Karpas-422 (cell line): ENCODE data around the gene FAM180A. TPM values are rescaled to one million over a fixed set of nuclear protein-coding genes. Genes with fewer than 3 reads are reported as not detected.
"Not testable (repeated sequence)": the region's sequence is repeated elsewhere in the genome, so short reads cannot be mapped to it uniquely, and the experiment has no call there.

ENCODE experiments used
- DNase-seq: peaks from one replicate; pipeline ENCODE4 v3.0.0-alpha.2; 2015
- H2AFZ ChIP-seq: fragments of 200-600 bp; sonication (generic); 2 replicates; pipeline ENCODE4 v1.6.1; 2014; ENCODE audit warnings: antibody characterized with exemption, low read length, mixed read lengths
- H3K27ac ChIP-seq: fragments of 200-600 bp; sonication (generic); 2 replicates; pipeline ENCODE4 v1.5.1; 2014; ENCODE audit warnings: mild to moderate bottlenecking, low read length, moderate library complexity
- H3K27me3 ChIP-seq: fragments of 200-600 bp; sonication (generic); 2 replicates; pipeline ENCODE4 v1.6.1; 2014; ENCODE audit warnings: low read length, mixed read lengths
- H3K36me3 ChIP-seq: fragments of 200-600 bp; sonication (generic); 2 replicates; pipeline ENCODE4 v1.6.1; 2014; ENCODE audit warnings: low read length, mixed read lengths; ENCODE audit not compliant: insufficient read depth
- H3K4me1 ChIP-seq: fragments of 200-600 bp; sonication (generic); 2 replicates; pipeline ENCODE4 v1.6.1; 2014; ENCODE audit warnings: mild to moderate bottlenecking, low read length, mixed read lengths
- H3K4me2 ChIP-seq: fragments of 200-600 bp; sonication (generic); 2 replicates; pipeline ENCODE4 v1.6.1; 2014; ENCODE audit warnings: low read length, low read depth, mild to moderate bottlenecking; ENCODE audit not compliant: poor library complexity, severe bottlenecking
- H3K4me3 ChIP-seq: fragments of 200-600 bp; sonication (generic); 2 replicates; pipeline ENCODE4 v1.5.1; 2014; ENCODE audit warnings: mild to moderate bottlenecking, antibody characterized with exemption, low read length, mixed read lengths
- H3K79me2 ChIP-seq: fragments of 200-600 bp; sonication (generic); 2 replicates; pipeline ENCODE4 v1.6.1; 2014; ENCODE audit warnings: mild to moderate bottlenecking, low read length, mixed read lengths
- H3K9ac ChIP-seq: fragments of 200-600 bp; sonication (generic); 2 replicates; pipeline ENCODE4 v1.6.0; 2014; ENCODE audit warnings: low read length
- H3K9me2 ChIP-seq: fragments of 200-600 bp; sonication (generic), shearing (Covaris generic); replicated peaks from 2 replicates; pipeline ENCODE4 v1.6.0; 2014; ENCODE audit warnings: mild to moderate bottlenecking, low read length, moderate library complexity; ENCODE audit not compliant: insufficient read depth
- H3K9me3 ChIP-seq: fragments of 300-700, 200-600 bp; sonication (generic); 2 replicates; pipeline ENCODE4 v1.6.1; 2014; ENCODE audit warnings: low read length, mixed read lengths
- H4K20me1 ChIP-seq: fragments of 200-600 bp; sonication (generic); 2 replicates; pipeline ENCODE4 v1.6.1; 2014; ENCODE audit warnings: mild to moderate bottlenecking, antibody characterized with exemption, low read length, low read depth; ENCODE audit not compliant: insufficient read depth
- total RNA-seq: library from RNA; depleted of rRNA; stranded (reverse); fragments of >200 nt; shearing (Covaris generic); gene quantifications from 2 replicates; pipeline ENCODE4 v1.2.3, GENCODE V29; 2014; ENCODE audit warnings: low replicate concordance

The FAM180A gene
- total RNA-seq, 1 experiment from 2014 or later, result not detected

- Histone ChIP-seq H3K4me2 (no peak overlapping the region), H3K4me1 (no peaks in the 10 kb centered on the region), H3K9me2 (no peaks in the 10 kb centered on the region), H3K4me3 (no peak overlapping the region), H4K20me1 (no peaks in the 10 kb centered on the region), H3K9ac (no peak overlapping the region), H3K27ac (no peak overlapping the region), H3K36me3 (no peaks in the 10 kb centered on the region), H3K9me3 (no peaks in the 10 kb centered on the region), H3K27me3 (no peaks in the 10 kb centered on the region), H2AFZ (no peak overlapping the region), H3K79me2 (no peaks in the 10 kb centered on the region)
- DNase-seq, result no peak
Observed at GRCh38 chr7:135704698-135705097, 43.9 kb downstream of the FAM180A start.

- H3K9me2 ChIP-seq, result no peaks in the 10 kb centered on the region
- H3K4me1 ChIP-seq, result no peaks in the 10 kb centered on the region
- peak; percentile 66 for DNase-seq
- H3K27me3 ChIP-seq, result no peaks in the 10 kb centered on the region
- no peak overlapping the region for H3K4me2 ChIP-seq
- no peaks in the 10 kb centered on the region for H3K36me3 ChIP-seq
- H3K79me2 ChIP-seq, result no peaks in the 10 kb centered on the region
- no peaks in the 10 kb centered on the region for H4K20me1 ChIP-seq
- H3K4me3 ChIP-seq, result no peak overlapping the region
- no peak overlapping the region for H3K27ac ChIP-seq
- no peak overlapping the region for H2AFZ ChIP-seq
- no peaks in the 10 kb centered on the region for H3K9me3 ChIP-seq
- no peak overlapping the region for H3K9ac ChIP-seq
Observed at GRCh38 chr7:135704074-135704473, 44.5 kb downstream of the FAM180A start.

- H4K20me1 ChIP-seq, result no peaks in the 10 kb centered on the region
- H3K79me2 ChIP-seq, result no peaks in the 10 kb centered on the region
Observed at GRCh38 chr7:135697276-135698049, 51.1 kb downstream of the FAM180A start.

GRCh38 chr7:135693558-135693957 is 55.1 kb downstream of the FAM180A start:
- Histone ChIP-seq H3K79me2 (no peaks in the 10 kb centered on the region), H4K20me1 (no peaks in the 10 kb centered on the region), H3K4me1 (peaks cover 6% of the 10 kb centered on the region), H3K36me3 (no peaks in the 10 kb centered on the region), H3K9ac (no peak overlapping the region), H2AFZ (no peak overlapping the region), H3K27ac (no peak overlapping the region), H3K9me3 (no peaks in the 10 kb centered on the region), H3K4me2 (no peak overlapping the region), H3K27me3 (no peaks in the 10 kb centered on the region), H3K9me2 (no peaks in the 10 kb centered on the region), H3K4me3 (no peak overlapping the region)
- DNase-seq, result no peak

More at GRCh38 chr7:135697276-135698049, 51.1 kb downstream of the FAM180A start:
- Histone ChIP-seq H3K9me3 (no peaks in the 10 kb centered on the region), H3K27ac (no peak overlapping the region), H3K27me3 (no peaks in the 10 kb centered on the region), H3K4me1 (peaks cover 6% of the 10 kb centered on the region), H2AFZ (no peak overlapping the region), H3K9me2 (no peaks in the 10 kb centered on the region), H3K36me3 (no peaks in the 10 kb centered on the region), H3K4me3 (no peak overlapping the region), H3K9ac (no peak overlapping the region), H3K4me2 (no peak overlapping the region)
- DNase-seq, result no peak

GRCh38 chr7:135692606-135693005 is 56.0 kb downstream of the FAM180A start:
- not testable (repeated sequence) for DNase-seq, H3K9me3 ChIP-seq, H2AFZ ChIP-seq, H3K4me1 ChIP-seq, H3K4me3 ChIP-seq, H3K27me3 ChIP-seq, H3K9me2 ChIP-seq, H3K4me2 ChIP-seq, H3K79me2 ChIP-seq, H3K27ac ChIP-seq, H4K20me1 ChIP-seq, H3K36me3 ChIP-seq, H3K9ac ChIP-seq

GRCh38 chr7:135692055-135692454 is 56.6 kb downstream of the FAM180A start:
- Histone ChIP-seq H3K4me2 (no peak overlapping the region), H3K9me2 (no peaks in the 10 kb centered on the region), H3K4me1 (peaks cover 6% of the 10 kb centered on the region), H3K9me3 (no peaks in the 10 kb centered on the region), H3K27ac (no peak overlapping the region), H4K20me1 (no peaks in the 10 kb centered on the region), H3K27me3 (no peaks in the 10 kb centered on the region), H3K4me3 (no peak overlapping the region), H2AFZ (no peak overlapping the region), H3K79me2 (no peaks in the 10 kb centered on the region), H3K36me3 (no peaks in the 10 kb centered on the region), H3K9ac (no peak overlapping the region)
- no peak for DNase-seq

- H3K4me1 ChIP-seq, result no peaks in the 10 kb centered on the region
Observed at GRCh38 chr7:135690566-135690965, 58.0 kb downstream of the FAM180A start.

GRCh38 chr7:135687466-135687865 is 61.1 kb downstream of the FAM180A start:
- no peak overlapping the region for H3K9ac ChIP-seq
- H3K4me2 ChIP-seq, result no peak overlapping the region
- DNase-seq, result no peak
- H4K20me1 ChIP-seq, result no peaks in the 10 kb centered on the region
- peaks cover 1% of the 10 kb centered on the region; the same call in 1 of the 2 replicates for H3K79me2 ChIP-seq
- H3K9me3 ChIP-seq, result no peaks in the 10 kb centered on the region
- H3K27ac ChIP-seq, result no peak overlapping the region
- no peak overlapping the region for H3K4me3 ChIP-seq
- no peak overlapping the region for H2AFZ ChIP-seq
- H3K27me3 ChIP-seq, result no peaks in the 10 kb centered on the region
- H3K36me3 ChIP-seq, result no peaks in the 10 kb centered on the region
- H3K4me1 ChIP-seq, result no peaks in the 10 kb centered on the region
- H3K9me2 ChIP-seq, result no peaks in the 10 kb centered on the region

More at GRCh38 chr7:135690566-135690965, 58.0 kb downstream of the FAM180A start:
- Histone ChIP-seq H3K4me2 (no peak overlapping the region), H3K79me2 (no peaks in the 10 kb centered on the region), H4K20me1 (no peaks in the 10 kb centered on the region), H3K27ac (no peak overlapping the region), H3K9me3 (no peaks in the 10 kb centered on the region), H3K36me3 (no peaks in the 10 kb centered on the region), H3K27me3 (no peaks in the 10 kb centered on the region), H3K9me2 (no peaks in the 10 kb centered on the region), H3K9ac (no peak overlapping the region), H3K4me3 (no peak overlapping the region), H2AFZ (no peak overlapping the region)
- DNase-seq, result no peak
